ENCODE measurements around the gene SELPLG. TPM values are rescaled to one million over a fixed set of nuclear protein-coding genes. Genes with fewer than 3 reads are reported as not detected.

SELPLG gene
- total and polyA plus RNA-seq, 2 of the 4 experiments (the other 2 are of a cell fraction), result 3.2 to 10.8 TPM

GRCh38 chr12:108664338-108665258, 30.9 kb upstream of the SELPLG start:
- peak overlapping the region; percentile 51 for H3K4me2 ChIP-seq (ENCODE audit: low read depth, low read length)
- H3K14ac ChIP-seq (replicated peaks; ENCODE audit: low read depth, low read length), result peak overlapping the region; percentile 20; the same call in 1 of the 2 replicates
- H4K5ac ChIP-seq (ENCODE audit: low read depth, low read length), result peak overlapping the region; percentile 47
- H3K9me3 ChIP-seq (ENCODE audit: control insufficient read depth, insufficient read depth, low read length), result no peaks in the 10 kb centered on the region
- peak overlapping the region; percentile 59 for H2AK9ac ChIP-seq (replicated peaks; ENCODE audit: low read depth, low read length, poor library complexity)
- in situ Hi-C loops (cut with MboI; ENCODE audit: low sequenced_read_pairs) (loop anchor here (5.0 kb wide), 1 partner anchor 138 kb away; no protein-coding TSS in a partner anchor), intact Hi-C loops (cut with micrococcal nuclease) (loop anchor here (1.0 to 10.0 kb wide), 7 partner anchors 27 to 430 kb away; partner anchors contain the start of genes ALKBH2 and UNG), dilution Hi-C loops (cut with HindIII; ENCODE audit: low sequenced_read_pairs, unreplicated experiment) (no loop called here)
- ChIA-PET CTCF (interaction anchor here (0.7 to 4.8 kb wide), 18 partner anchors 8 to 819 kb away, joined by 3 to 32 read pairs (median 3); no protein-coding TSS in a partner anchor), POLR2A (ENCODE audit: unreplicated experiment) (interaction anchor here (0.6 to 0.9 kb wide), 3 partner anchors 15 to 63 kb away, joined by 3 to 4 read pairs (median 3); no protein-coding TSS in a partner anchor)
- peak overlapping the region; percentile 52 for H2BK120ac ChIP-seq (ENCODE audit: low read depth, low read length)
- no peak overlapping the region for H3K4me3 ChIP-seq (ENCODE audit: insufficient read depth, low read depth, low read length)
- H3K18ac ChIP-seq (ENCODE audit: low read depth, low read length), result peak overlapping the region; percentile 39
- H3K9ac ChIP-seq (ENCODE audit: low read depth, low read length), result peak overlapping the region; percentile 35
- H2BK20ac ChIP-seq (ENCODE audit: low read depth, low read length), result 0 out of 2 replicates have a peak overlapping the region, but pooled peaks have one; percentile 57
- H3K4ac ChIP-seq (ENCODE audit: low read depth, low read length), result peak overlapping the region; percentile 72
- peak; percentile 95 for DNase-seq
- peaks cover 30% of the 10 kb centered on the region for H3K4me1 ChIP-seq (ENCODE audit: control insufficient read depth, insufficient read depth, low read length)
- H4K20me1 ChIP-seq (ENCODE audit: insufficient read depth, low read length), result peaks cover 85% of the 10 kb centered on the region
- H2BK15ac ChIP-seq (ENCODE audit: low read depth, low read length), result peak overlapping the region; percentile 8; the same call in 1 of the 3 replicates
- H2BK5ac ChIP-seq (ENCODE audit: low read depth, low read length, poor library complexity, severe bottlenecking), result peak overlapping the region; percentile 81
- peak overlapping the region; percentile 52 for H2AFZ ChIP-seq (replicated peaks; ENCODE audit: low read length, poor library complexity)
- H3K56ac ChIP-seq (ENCODE audit: extremely low read depth, insufficient read depth, low read length), result peak overlapping the region; percentile 21; the same call in 1 of the 2 replicates
- no TSS peak for BruUV-seq (replicated peaks)
- peak overlapping the region; percentile 85 for H3K27ac ChIP-seq (ENCODE audit: insufficient read depth, low read length)
- peak overlapping the region; percentile 57 for H3K23ac ChIP-seq (ENCODE audit: low read depth, low read length)
- peak; percentile 92 for ATAC-seq (ENCODE audit: low read depth)
- peaks cover 12% of the 10 kb centered on the region for H3K9me1 ChIP-seq (ENCODE audit: insufficient read depth, low read length)
- peak overlapping the region; percentile 78 for H2AK5ac ChIP-seq (ENCODE audit: low read depth, low read length)
- peak overlapping the region in 1 of 2 experiments; percentile 46; a peak in 1 of 4 replicates for H4K8ac ChIP-seq (ENCODE audit: low read depth in 2 of 2, low read length in 2 of 2)
- peaks cover 7 to 57% of the 10 kb centered on the region in 2 experiments; a peak in 3 of 4 replicates for H3K79me1 ChIP-seq (ENCODE audit: low read depth in 1 of 2, low read length in 2 of 2)
- no CpG with 5 or more reads among the region's 5 CpGs for WGBS, 2 experiments (ENCODE audit: extremely low coverage in 2 of 2, insufficient read length in 1 of 2)
- H3K36me3 ChIP-seq (ENCODE audit: control insufficient read depth, insufficient read depth, low read length), result peaks cover 10% of the 10 kb centered on the region
- H3K27me3 ChIP-seq (ENCODE audit: control insufficient read depth, insufficient read depth, low read length), result no peaks in the 10 kb centered on the region
- H4K91ac ChIP-seq (ENCODE audit: insufficient read depth, low read depth, low read length), result peak overlapping the region; percentile 41; the same call in 1 of the 2 replicates
- peak; percentile 28; the same call in 1 of the 2 replicates for TF ChIP-seq MAFK (IDR thresholded peaks at IDR 0.05; ENCODE audit: low read depth, low read length)
- 0 out of 2 replicates have a peak, but pooled peaks have one; percentile 23 for TF ChIP-seq BHLHE40 (IDR thresholded peaks at IDR 0.05; ENCODE audit: low read depth, low read length)
- TF ChIP-seq CTCF (conservative IDR thresholded peaks at IDR 0.05; ENCODE audit: low read depth, low read length), result peak; percentile 98
- no peak for TF ChIP-seq RFX5 (IDR thresholded peaks at IDR 0.05; ENCODE audit: low read depth, low read length)
- no peak for TF ChIP-seq USF2 (IDR thresholded peaks at IDR 0.05; ENCODE audit: low read depth, low read length)
- TF ChIP-seq CHD1 (IDR thresholded peaks at IDR 0.05; ENCODE audit: low read depth, low read length), result no peak
- TF ChIP-seq CEBPB (IDR thresholded peaks at IDR 0.05; ENCODE audit: low read depth, low read length), result peak; percentile 96
- peak; percentile 30; the same call in 1 of the 2 replicates for TF ChIP-seq NFE2L2 (IDR thresholded peaks at IDR 0.05; ENCODE audit: low read depth, low read length)
- peak; percentile 31; the same call in 1 of the 2 replicates for TF ChIP-seq POLR2A (IDR thresholded peaks at IDR 0.05; ENCODE audit: low read depth, low read length)
- TF ChIP-seq FOS (IDR thresholded peaks at IDR 0.05; ENCODE audit: low read depth, low read length), result peak; percentile 84
- no peak for TF ChIP-seq ELK1 (IDR thresholded peaks at IDR 0.05; ENCODE audit: borderline replicate concordance, low read depth, low read length)
- 0 out of 2 replicates have a peak, but pooled peaks have one; percentile 15 for TF ChIP-seq MXI1 (IDR thresholded peaks at IDR 0.05; ENCODE audit: borderline replicate concordance, low read depth, low read length)

Measured in IMR-90 (cell line).